ENCODE results near the gene USP33. TPM values are rescaled to one million over a fixed set of nuclear protein-coding genes. Genes with fewer than 3 reads are reported as not detected.

The USP33 gene
- total and polyA plus RNA-seq, 10 of the 15 experiments (the other 5 are each of a cell fraction or from before 2014, with no cell fraction given) = 13.1 to 49.9 (median 32.2) TPM

GRCh38 chr1:77683160-77684148, 76.2 kb downstream of the USP33 start (continued):
- peak; percentile 47; the same call in 1 of the 2 replicates for TF ChIP-seq ZBTB11 (CRISPR knock-in tag; IDR thresholded peaks at IDR 0.05)
- TF ChIP-seq NRF1 (conservative IDR thresholded peaks at IDR 0.05; ENCODE audit: low read depth, low read length) = no peak
- TF ChIP-seq SMC3 (IDR thresholded peaks at IDR 0.05; ENCODE audit: borderline replicate concordance, low read length) = peak; percentile 37; the same call in 1 of the 2 replicates
- TF ChIP-seq, protein P1, sequence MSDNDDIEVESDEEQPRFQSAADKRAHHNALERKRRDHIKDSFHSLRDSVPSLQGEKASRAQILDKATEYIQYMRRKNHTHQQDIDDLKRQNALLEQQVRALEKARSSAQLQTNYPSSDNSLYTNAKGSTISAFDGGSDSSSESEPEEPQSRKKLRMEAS (IDR thresholded peaks at IDR 0.05; ENCODE audit: low read depth, low read length) = peak; percentile 9; the same call in 1 of the 2 replicates
- TF ChIP-seq SRF (IDR thresholded peaks at IDR 0.05; ENCODE audit: low read depth in 2 of 2, low read length in 2 of 2) = peak in 1 of 2 experiments; percentile 38; a peak in 1 of 4 replicates
- no peak for TF ChIP-seq ZSCAN29 (IDR thresholded peaks at IDR 0.05)
- TF ChIP-seq RUNX3 (IDR thresholded peaks at IDR 0.05; ENCODE audit: low read length) = peak; percentile 89
- TF ChIP-seq, protein P2, sequence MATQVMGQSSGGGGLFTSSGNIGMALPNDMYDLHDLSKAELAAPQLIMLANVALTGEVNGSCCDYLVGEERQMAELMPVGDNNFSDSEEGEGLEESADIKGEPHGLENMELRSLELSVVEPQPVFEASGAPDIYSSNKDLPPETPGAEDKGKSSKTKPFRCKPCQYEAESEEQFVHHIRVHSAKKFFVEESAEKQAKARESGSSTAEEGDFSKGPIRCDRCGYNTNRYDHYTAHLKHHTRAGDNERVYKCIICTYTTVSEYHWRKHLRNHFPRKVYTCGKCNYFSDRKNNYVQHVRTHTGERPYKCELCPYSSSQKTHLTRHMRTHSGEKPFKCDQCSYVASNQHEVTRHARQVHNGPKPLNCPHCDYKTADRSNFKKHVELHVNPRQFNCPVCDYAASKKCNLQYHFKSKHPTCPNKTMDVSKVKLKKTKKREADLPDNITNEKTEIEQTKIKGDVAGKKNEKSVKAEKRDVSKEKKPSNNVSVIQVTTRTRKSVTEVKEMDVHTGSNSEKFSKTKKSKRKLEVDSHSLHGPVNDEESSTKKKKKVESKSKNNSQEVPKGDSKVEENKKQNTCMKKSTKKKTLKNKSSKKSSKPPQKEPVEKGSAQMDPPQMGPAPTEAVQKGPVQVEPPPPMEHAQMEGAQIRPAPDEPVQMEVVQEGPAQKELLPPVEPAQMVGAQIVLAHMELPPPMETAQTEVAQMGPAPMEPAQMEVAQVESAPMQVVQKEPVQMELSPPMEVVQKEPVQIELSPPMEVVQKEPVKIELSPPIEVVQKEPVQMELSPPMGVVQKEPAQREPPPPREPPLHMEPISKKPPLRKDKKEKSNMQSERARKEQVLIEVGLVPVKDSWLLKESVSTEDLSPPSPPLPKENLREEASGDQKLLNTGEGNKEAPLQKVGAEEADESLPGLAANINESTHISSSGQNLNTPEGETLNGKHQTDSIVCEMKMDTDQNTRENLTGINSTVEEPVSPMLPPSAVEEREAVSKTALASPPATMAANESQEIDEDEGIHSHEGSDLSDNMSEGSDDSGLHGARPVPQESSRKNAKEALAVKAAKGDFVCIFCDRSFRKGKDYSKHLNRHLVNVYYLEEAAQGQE (IDR thresholded peaks at IDR 0.05; ENCODE audit: low read depth, low read length) = no peak
- TF ChIP-seq ESRRA (IDR thresholded peaks at IDR 0.05; ENCODE audit: low read length) = no peak
- TF ChIP-seq ZNF384 (IDR thresholded peaks at IDR 0.05; ENCODE audit: borderline replicate concordance, low read depth, low read length) = 0 out of 2 replicates have a peak, but pooled peaks have one; percentile 3
- TF ChIP-seq CREB1 (IDR thresholded peaks at IDR 0.05; ENCODE audit: low read depth) = 0 out of 2 replicates have a peak, but pooled peaks have one; percentile 25

All from GM12878 (cell line).